ENCODE results near the gene LRRC8B.

DNA sequence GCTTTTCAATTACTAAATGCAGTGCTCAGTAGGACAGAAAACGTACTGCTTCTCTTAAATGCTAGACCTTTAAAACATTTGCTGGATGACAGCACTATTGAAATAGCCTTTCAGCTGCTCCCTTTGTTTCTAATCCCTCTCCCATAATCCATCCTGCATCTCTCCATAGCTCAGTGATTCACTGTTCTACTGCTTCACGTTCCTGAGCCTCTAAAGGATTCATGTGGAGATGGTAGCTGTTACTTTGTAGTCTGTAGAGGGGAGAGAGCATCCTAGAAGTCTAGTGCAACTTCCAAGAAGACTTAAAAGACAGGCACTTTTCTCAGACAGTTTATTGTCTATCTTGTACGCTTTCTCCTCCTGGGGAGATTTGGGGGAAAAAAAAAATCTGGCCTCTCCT, 51.4 kb downstream of the LRRC8B start:
- TF ChIP-seq ZNF138 (CRISPR knock-in tag; conservative IDR thresholded peaks at IDR 0.05) (no peak), ATF1 (CRISPR knock-in tag; IDR thresholded peaks at IDR 0.05) (no peak), ZNF317 (CRISPR knock-in tag; IDR thresholded peaks at IDR 0.05; ENCODE audit: borderline replicate concordance, low read depth) (no peak), ZNF263 (CRISPR knock-in tag; IDR thresholded peaks at IDR 0.05; ENCODE audit: low read depth) (no peak), MYBL2 (CRISPR knock-in tag; IDR thresholded peaks at IDR 0.05) (no peak), GTF2I (CRISPR knock-in tag; conservative IDR thresholded peaks at IDR 0.05) (no peak)
- TF ChIP-seq, protein P1, sequence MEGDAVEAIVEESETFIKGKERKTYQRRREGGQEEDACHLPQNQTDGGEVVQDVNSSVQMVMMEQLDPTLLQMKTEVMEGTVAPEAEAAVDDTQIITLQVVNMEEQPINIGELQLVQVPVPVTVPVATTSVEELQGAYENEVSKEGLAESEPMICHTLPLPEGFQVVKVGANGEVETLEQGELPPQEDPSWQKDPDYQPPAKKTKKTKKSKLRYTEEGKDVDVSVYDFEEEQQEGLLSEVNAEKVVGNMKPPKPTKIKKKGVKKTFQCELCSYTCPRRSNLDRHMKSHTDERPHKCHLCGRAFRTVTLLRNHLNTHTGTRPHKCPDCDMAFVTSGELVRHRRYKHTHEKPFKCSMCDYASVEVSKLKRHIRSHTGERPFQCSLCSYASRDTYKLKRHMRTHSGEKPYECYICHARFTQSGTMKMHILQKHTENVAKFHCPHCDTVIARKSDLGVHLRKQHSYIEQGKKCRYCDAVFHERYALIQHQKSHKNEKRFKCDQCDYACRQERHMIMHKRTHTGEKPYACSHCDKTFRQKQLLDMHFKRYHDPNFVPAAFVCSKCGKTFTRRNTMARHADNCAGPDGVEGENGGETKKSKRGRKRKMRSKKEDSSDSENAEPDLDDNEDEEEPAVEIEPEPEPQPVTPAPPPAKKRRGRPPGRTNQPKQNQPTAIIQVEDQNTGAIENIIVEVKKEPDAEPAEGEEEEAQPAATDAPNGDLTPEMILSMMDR (IDR thresholded peaks at IDR 0.05) = no peak
- TF ChIP-seq, protein P2, sequence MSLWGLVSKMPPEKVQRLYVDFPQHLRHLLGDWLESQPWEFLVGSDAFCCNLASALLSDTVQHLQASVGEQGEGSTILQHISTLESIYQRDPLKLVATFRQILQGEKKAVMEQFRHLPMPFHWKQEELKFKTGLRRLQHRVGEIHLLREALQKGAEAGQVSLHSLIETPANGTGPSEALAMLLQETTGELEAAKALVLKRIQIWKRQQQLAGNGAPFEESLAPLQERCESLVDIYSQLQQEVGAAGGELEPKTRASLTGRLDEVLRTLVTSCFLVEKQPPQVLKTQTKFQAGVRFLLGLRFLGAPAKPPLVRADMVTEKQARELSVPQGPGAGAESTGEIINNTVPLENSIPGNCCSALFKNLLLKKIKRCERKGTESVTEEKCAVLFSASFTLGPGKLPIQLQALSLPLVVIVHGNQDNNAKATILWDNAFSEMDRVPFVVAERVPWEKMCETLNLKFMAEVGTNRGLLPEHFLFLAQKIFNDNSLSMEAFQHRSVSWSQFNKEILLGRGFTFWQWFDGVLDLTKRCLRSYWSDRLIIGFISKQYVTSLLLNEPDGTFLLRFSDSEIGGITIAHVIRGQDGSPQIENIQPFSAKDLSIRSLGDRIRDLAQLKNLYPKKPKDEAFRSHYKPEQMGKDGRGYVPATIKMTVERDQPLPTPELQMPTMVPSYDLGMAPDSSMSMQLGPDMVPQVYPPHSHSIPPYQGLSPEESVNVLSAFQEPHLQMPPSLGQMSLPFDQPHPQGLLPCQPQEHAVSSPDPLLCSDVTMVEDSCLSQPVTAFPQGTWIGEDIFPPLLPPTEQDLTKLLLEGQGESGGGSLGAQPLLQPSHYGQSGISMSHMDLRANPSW (CRISPR knock-in tag; conservative IDR thresholded peaks at IDR 0.05; ENCODE audit: low read depth) = no peak

Measured in WTC11 (cell line).